Upper lobe of left lung (tissue), 6 donors: Measurements from ENCODE around the gene SLC9A9. TPM values are rescaled to one million over a fixed set of nuclear protein-coding genes. Genes with fewer than 3 reads are reported as not detected.

ENCODE experiments used
- ATAC-seq, 2 donors: fragments of 200-7000 bp; cut with Tn5 transposase; one replicate each; pipeline ENCODE4 v1.9.1; 2022; ENCODE audit warnings: mild to moderate bottlenecking in 2 of 2, moderate library complexity in 2 of 2; ENCODE audit not compliant: low FRiP score in 2 of 2
- DNase-seq, 2 donors: peaks; one replicate each; pipeline ENCODE4 v3.0.0-alpha.2; 2019 to 2020
- H3K27ac ChIP-seq, 4 donors: fragments of 200-600 bp; sonication (generic); one replicate each; pipeline ENCODE4 v1.5.1; 2016 to 2019
- H3K27me3 ChIP-seq, 4 donors: fragments of 200-600 bp; sonication (generic); one replicate each; pipeline ENCODE4 v1.5.1; 2017 to 2019
- H3K36me3 ChIP-seq, 4 donors: fragments of 200-600 bp; sonication (generic); one replicate each; pipeline ENCODE4 v1.5.1; 2016 to 2019
- H3K4me1 ChIP-seq, 4 donors: fragments of 200-600 bp; sonication (generic); one replicate each; pipeline ENCODE4 v1.5.1; 2018 to 2019
- H3K4me3 ChIP-seq, 4 donors: fragments of 200-600 bp; sonication (generic); one replicate each; pipeline ENCODE4 v1.5.1; 2017 to 2019; ENCODE audit warnings: mild to moderate bottlenecking in 2 of 4, moderate library complexity in 1 of 4
- H3K9me3 ChIP-seq, 4 donors: fragments of 200-600 bp; sonication (generic); one replicate each; pipeline ENCODE4 v1.5.1; 2018 to 2019
- EP300 ChIP-seq, 4 donors: sonication (generic); formaldehyde crosslinking; IDR thresholded peaks; one replicate each; pipeline ENCODE4 v1.5.1; 2017; ENCODE audit warnings: antibody characterized with exemption in 4 of 4, control low read depth in 2 of 4
- POLR2A ChIP-seq, 4 donors: fragments of 450-650 bp; IDR thresholded peaks; one replicate each; pipeline ENCODE4 v1.5.1; 2016 to 2017; ENCODE audit warnings: antibody characterized with exemption in 4 of 4, mild to moderate bottlenecking in 2 of 4
- POLR2AphosphoS5 ChIP-seq, 2 donors: sonication (generic); formaldehyde crosslinking; IDR thresholded peaks; one replicate each; pipeline ENCODE4 v1.5.1; 2017; ENCODE audit warnings: antibody characterized with exemption in 2 of 2
- WGBS, 2 donors: methylation state at CpG; one replicate each; pipeline ENCODE4 v1.1.5; 2017 to 2018; 5-methylcytosine and 5-hydroxymethylcytosine counted together
- total RNA-seq, 6 donors: library from RNA; depleted of rRNA in 4 of 6; stranded (reverse); fragments of >200 nt in 4 of 6; gene quantifications; one replicate each; pipeline versions ENCODE4 v1.1.0 to v1.2.1, GENCODE V29; 2016 to 2021
- TF ChIP-seq, protein P1 (sequence below), 6 experiments: fragments of 450-650 bp in 4 of 6; fragments of 200-600 bp in 2 of 6; sonication (generic) in 2 of 6; IDR thresholded peaks; one replicate each; pipeline ENCODE4 v1.5.1; 2016 to 2019; ENCODE audit warnings: antibody characterized with exemption in 6 of 6
- donor health status: DM: no; HTN: no; CAD: no; lungs with moderate emphysema.
- donor health status: DM: no; HTN: yes; CAD: no; lungs with severe emphysema.

SLC9A9 gene
- total RNA-seq, 6 donors from 2014 or later: 4.2 to 20.4 (median 8.7) TPM

DNA sequence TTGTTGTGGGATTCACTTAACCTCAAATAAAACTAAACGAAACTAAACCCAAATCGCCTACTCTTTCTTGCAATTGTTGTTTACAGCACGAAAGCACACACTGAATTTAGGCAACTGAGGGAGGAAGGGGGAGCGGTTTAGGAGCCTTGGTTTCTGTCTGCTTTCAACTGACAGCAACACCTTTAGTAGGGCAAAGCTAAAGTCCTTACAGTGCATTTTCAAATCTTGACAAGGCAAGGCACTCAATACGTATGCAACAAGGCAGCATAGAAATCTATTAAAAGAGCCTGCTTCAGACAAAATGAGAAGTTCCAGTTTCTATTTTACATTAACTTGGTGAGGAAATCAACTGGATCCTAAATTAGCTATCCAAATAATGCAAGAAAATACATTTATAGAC is 554.1 kb downstream of the SLC9A9 start:
- Histone ChIP-seq H3K36me3 (no peaks in the 10 kb centered on the region), H3K27me3 (no peaks in the 10 kb centered on the region), H3K4me1 (no peaks in the 10 kb centered on the region), H3K4me3 (no peak overlapping the region), H3K27ac (no peak overlapping the region), H3K9me3 (no peaks in the 10 kb centered on the region)
- ATAC-seq (no peak), DNase-seq (no peak)
- whole genome bisulfite sequencing, 2 donors: 86 to 90% methylated on average over 5 of the region's 5 CpGs
- TF ChIP-seq EP300 (IDR thresholded peaks at IDR 0.05) (no peak), POLR2A (IDR thresholded peaks at IDR 0.05) (no peak), POLR2AphosphoS5 (IDR thresholded peaks at IDR 0.05) (no peak)
- TF ChIP-seq, protein P1, sequence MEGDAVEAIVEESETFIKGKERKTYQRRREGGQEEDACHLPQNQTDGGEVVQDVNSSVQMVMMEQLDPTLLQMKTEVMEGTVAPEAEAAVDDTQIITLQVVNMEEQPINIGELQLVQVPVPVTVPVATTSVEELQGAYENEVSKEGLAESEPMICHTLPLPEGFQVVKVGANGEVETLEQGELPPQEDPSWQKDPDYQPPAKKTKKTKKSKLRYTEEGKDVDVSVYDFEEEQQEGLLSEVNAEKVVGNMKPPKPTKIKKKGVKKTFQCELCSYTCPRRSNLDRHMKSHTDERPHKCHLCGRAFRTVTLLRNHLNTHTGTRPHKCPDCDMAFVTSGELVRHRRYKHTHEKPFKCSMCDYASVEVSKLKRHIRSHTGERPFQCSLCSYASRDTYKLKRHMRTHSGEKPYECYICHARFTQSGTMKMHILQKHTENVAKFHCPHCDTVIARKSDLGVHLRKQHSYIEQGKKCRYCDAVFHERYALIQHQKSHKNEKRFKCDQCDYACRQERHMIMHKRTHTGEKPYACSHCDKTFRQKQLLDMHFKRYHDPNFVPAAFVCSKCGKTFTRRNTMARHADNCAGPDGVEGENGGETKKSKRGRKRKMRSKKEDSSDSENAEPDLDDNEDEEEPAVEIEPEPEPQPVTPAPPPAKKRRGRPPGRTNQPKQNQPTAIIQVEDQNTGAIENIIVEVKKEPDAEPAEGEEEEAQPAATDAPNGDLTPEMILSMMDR (IDR thresholded peaks at IDR 0.05): no peak

DNA sequence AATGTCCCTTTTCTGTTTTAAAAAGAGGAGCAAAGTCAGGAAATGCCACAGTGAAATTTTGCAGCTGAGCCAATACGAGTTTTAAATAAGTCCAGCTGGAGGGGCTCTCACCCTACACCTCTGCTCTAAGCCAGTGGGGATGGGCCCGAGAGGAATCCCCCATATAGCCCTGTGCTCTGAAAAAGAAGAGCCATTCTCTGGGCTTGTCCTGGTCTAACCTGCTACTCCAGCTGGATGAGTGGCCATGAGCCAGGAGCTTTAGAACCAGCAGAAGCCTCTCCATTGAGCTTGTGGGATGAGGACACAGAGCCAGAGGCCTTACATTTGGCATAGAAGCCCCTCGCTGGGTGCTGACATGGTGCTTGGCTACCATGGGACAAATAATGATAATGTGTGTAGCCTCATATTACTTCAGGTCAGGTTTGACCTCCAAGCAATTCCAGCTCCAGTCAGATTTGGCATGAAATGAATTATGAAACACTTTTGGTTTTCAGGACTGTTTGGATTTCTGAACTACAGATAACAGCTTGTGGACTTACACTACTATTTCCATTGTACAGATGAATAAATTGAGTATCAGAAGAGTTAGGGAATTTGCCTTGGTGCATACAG is 556.3 kb downstream of the SLC9A9 start:
- Histone ChIP-seq H3K4me3 (no peak overlapping the region), H3K27me3 (no peaks in the 10 kb centered on the region), H3K9me3 (no peaks in the 10 kb centered on the region), H3K27ac (no peak overlapping the region), H3K4me1 (no peaks in the 10 kb centered on the region), H3K36me3 (no peaks in the 10 kb centered on the region)
- no peak for ATAC-seq
- TF ChIP-seq POLR2AphosphoS5 (IDR thresholded peaks at IDR 0.05): no peak
- TF ChIP-seq, protein P1 (IDR thresholded peaks at IDR 0.05): no peak
- TF ChIP-seq EP300 (IDR thresholded peaks at IDR 0.05): no peak
- TF ChIP-seq POLR2A (IDR thresholded peaks at IDR 0.05): no peak
- WGBS, 2 donors: 73 to 82% methylated on average over 3 of the region's 3 CpGs
- no peak for DNase-seq

DNA sequence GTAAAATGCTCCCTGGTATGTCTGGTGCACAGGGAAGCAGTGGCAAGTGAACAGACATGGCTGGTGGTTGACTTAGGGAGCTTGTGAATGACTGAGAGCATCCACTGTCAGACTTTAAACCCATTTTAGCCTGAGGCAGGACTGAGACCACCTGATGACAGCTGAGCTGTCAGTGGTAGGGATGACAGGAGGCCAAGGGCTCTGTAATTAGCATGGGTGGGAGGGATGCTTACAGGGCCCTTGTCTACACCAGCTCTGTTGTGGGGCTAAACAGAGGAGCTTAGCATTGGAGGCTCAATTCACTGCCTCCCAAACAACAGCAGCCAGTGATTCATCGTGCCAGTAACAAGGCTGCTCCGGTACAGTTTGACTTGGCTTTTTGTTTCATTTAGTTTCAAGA is 559.3 kb downstream of the SLC9A9 start:
- 87 to 97% methylated on average over 2 of the region's 2 CpGs for WGBS, 2 donors
- H3K4me1 ChIP-seq: no peaks in the 10 kb centered on the region
- no peaks in the 10 kb centered on the region for H3K27me3 ChIP-seq
- no peak for TF ChIP-seq POLR2AphosphoS5 (IDR thresholded peaks at IDR 0.05)
- TF ChIP-seq POLR2A (IDR thresholded peaks at IDR 0.05): no peak
- TF ChIP-seq, protein P1 (IDR thresholded peaks at IDR 0.05): no peak
- TF ChIP-seq EP300 (IDR thresholded peaks at IDR 0.05): no peak
- no peak overlapping the region for H3K4me3 ChIP-seq
- H3K36me3 ChIP-seq: no peaks in the 10 kb centered on the region
- no peaks in the 10 kb centered on the region for H3K9me3 ChIP-seq
- ATAC-seq (no peak), DNase-seq (no peak)
- no peak overlapping the region for H3K27ac ChIP-seq

DNA sequence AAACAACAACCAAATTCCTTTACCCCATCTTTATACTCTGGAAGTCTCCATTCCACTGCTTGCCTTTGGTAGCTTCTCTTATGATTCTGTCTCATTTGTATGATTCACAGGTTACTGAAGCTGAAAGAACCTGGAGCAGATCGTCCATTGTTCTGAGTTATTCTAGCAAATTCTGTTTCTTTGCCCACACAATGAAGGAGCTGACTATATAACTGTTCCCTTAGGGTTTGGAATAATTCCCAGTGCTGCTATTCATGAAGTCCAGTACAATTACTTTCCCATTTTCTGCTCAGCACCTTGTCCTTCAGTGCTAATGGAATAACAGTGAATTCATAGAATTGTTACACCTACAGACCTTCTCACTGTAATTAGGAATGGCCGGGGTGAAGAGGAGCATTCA is 560.9 kb downstream of the SLC9A9 start:
- no peaks in the 10 kb centered on the region for H3K9me3 ChIP-seq
- H3K4me1 ChIP-seq: no peaks in the 10 kb centered on the region
- H3K4me3 ChIP-seq: no peak overlapping the region
- H3K27ac ChIP-seq: no peak overlapping the region
- WGBS, 2 donors: 80 to 86% methylated on average over 2 of the region's 2 CpGs
- no peak for TF ChIP-seq POLR2AphosphoS5 (IDR thresholded peaks at IDR 0.05)
- DNase-seq (no peak), ATAC-seq (no peak)
- H3K36me3 ChIP-seq: no peaks in the 10 kb centered on the region
- no peaks in the 10 kb centered on the region for H3K27me3 ChIP-seq

DNA sequence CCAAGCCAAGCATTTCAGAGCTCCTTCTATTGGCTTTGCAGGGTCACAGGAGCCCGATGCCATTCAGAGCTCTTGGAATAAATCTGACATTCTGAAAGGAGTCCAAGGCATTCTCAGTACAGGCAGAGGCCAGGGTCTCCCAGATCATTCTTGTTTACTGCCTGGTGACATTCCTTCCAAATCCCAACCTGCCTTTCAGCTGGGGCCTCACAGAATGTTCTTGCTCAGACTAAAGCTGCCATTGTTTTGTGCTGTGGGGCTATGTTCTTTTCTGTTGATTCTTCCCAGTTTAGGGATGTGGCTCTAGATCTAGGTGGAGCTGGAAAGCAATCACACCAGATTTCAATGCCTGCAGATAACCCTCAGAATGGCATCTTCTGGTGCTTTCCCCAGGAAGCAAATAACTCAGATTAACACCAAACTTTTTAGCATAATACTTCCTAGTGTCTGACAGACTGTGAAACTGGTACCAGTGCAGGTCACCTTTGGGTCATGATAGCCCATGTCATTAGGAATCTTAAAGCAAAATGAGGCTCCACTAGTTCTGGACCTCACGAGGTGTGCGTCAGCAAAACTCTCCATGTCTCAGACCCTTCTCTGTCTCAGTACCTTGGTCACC is 561.8 kb downstream of the SLC9A9 start:
- TF ChIP-seq POLR2AphosphoS5 (IDR thresholded peaks at IDR 0.05) (no peak), POLR2A (IDR thresholded peaks at IDR 0.05) (no peak), EP300 (IDR thresholded peaks at IDR 0.05) (no peak)
- TF ChIP-seq, protein P1 (IDR thresholded peaks at IDR 0.05): no peak
- Histone ChIP-seq H3K9me3 (no peaks in the 10 kb centered on the region), H3K27me3 (no peaks in the 10 kb centered on the region), H3K4me3 (no peak overlapping the region), H3K4me1 (no peaks in the 10 kb centered on the region), H3K36me3 (no peaks in the 10 kb centered on the region), H3K27ac (no peak overlapping the region)
- DNase-seq (no peak), ATAC-seq (no peak)
- 88 to 94% methylated on average over 3 of the region's 3 CpGs for WGBS, 2 donors
